ENCODE results near the gene NTRK2. TPM values are rescaled to one million over a fixed set of nuclear protein-coding genes. Genes with fewer than 3 reads are reported as not detected.

Gene NTRK2
- polyA plus RNA-seq, 1 donor, result 17.6 TPM

DNA sequence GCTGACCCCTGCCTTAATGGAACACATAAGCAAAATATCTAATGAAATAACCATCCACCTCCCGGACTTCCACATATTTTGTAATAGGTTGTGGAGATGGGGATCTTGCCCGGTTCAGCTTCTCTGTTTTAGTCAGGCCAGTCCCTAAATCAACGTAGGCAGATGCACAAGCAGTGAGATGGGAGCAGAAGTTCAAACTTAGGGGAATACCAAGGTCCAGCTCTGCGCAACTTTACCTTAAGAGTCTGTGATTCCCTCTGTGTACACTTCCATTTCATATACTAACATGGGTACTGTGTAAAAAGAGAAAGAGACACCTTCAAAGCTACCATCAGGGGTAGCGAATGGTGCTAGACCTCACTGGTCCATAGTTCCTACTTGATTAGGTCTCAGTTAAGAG is 110.9 kb downstream of the NTRK2 start:
- DNase-seq (ENCODE audit: low read depth), result no peak

GRCh38 chr9:84781458-84781857 is 111.9 kb downstream of the NTRK2 start:
- no peak for DNase-seq (ENCODE audit: low read depth)

DNA sequence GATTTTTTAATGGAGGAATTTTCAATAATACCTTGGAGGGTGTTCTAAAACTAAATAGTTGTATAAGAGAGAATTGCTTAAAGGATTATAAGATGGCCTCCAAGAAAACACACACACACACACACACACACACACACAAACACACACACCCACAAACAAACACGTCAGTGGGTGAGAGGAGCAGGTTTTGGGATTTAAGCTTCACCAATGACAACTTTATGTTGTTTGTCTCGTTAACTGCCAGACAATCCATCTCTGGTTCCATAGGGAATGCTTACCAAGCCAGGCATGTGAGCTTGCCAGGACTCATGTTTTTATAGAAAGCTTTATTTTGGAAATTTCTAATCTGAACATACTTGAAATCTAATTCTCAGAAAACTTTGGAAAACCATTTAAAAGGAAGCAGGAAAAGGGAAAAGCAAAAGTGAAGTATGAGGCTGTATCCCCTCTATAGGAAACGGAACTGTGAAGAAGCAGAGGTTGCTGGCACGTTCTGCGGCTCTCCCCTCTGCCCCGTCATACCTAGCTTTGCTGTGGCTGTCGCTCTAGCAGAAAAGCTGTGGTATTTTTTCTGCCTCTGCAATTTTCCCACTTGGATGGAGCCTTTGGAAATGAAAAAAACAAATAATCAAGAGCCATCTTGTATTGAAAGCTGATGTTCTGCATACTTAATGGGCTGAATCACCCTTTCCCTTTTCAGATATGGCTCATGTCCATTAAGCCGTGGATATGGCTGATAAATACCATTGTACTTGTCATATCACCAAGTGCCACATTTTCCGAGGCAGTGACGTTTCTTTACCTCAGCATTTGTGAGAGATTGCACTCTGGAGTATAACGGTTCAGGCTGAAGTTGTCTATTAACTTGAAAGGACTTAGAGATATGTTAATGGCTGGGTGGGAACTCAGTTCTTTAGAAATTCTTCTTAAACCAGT is 112.7 kb downstream of the NTRK2 start:
- DNase-seq (ENCODE audit: low read depth), result no peak

GRCh38 chr9:84785792-84786547 is 116.4 kb downstream of the NTRK2 start:
- DNase-seq (ENCODE audit: low read depth), result no peak

DNA sequence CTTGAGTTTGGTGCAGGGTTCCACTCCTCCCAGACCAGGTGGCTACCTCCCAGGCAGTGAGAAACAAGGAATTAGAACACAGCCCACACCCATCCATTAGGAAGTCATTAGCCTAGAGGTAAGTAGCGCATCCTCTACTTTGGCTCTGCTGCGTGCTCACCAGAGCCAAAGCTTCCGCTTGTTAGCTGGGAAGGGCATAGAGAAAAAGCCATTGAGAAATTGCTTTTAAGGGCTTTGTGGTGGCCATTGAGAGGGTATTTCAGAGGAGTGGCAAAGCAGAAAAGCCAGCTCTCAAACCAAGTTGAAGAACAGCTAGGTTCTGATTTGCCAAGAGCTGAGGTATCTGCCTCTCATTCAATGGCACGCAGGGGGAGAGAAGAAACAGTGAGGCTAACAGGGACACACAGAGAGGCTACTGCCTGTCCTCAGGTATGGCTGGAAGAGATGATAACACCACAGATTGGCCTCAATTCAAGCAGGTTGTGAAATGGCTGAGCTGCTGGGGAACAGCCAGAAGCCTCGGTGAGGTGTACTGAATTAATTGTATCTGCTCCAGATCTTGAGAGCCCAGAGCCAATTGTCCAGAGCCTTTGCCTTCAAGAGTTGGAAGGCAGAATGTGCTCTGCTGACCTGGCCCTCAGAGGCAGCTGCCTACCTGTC is 119.4 kb downstream of the NTRK2 start:
- DNase-seq (ENCODE audit: low read depth), result no peak

GRCh38 chr9:84789463-84789830 is 119.9 kb downstream of the NTRK2 start:
- DNase-seq (ENCODE audit: low read depth), result no peak

DNA sequence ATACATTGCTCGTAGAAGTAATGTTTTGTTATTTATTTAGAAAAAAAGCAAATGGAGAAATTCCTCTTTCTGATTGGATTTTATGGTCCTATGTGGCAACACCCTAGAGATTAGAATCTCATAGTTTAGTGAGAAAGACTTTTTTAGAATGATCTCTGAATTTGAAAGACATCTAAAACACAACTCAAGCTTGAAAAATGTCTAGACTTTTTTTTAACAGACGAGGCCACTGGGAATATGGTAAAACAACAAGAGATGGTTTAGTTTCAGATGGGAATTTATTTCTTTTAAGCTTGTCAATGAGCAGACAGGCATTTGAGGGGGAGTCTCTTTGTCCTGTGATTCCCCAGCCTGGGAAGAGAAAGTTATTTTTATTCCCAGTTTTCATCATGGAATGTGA is 122.1 kb downstream of the NTRK2 start:
- DNase-seq (ENCODE audit: low read depth), result no peak

GRCh38 chr9:84793251-84793650 is 123.7 kb downstream of the NTRK2 start:
- no peak for DNase-seq (ENCODE audit: low read depth)

DNA sequence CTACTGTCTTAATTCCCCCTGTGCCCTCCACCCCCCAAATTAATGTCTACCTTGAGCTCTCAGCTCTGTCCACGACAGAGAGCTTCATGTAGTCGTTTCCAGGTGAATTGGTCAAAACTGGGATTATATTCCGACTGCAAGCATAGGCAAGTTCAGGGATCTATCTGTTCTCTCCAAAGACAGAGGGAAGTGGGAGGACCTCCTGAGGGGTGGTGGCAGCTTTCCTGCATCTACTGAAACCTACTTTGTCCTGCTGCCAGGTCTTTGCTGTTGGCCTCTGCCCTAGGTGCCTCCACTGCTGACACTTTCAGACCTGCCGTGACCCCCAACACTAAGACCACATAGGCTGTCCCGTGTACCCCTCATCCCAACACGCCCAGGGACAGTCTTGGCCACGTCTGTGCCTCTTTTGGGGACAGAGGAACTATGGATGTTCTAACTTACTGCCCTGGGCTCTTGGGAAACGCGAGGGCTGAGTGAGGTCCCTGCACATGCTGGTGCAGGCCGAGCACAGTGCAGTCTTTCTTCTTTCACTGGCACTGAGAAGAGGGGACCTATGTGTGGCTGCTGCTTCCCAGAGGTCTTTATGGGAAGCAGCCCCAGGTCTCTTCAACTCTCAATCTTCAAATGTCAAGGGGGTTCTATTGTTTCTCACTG is 125.6 kb downstream of the NTRK2 start:
- no peak for DNase-seq (ENCODE audit: low read depth)

DNA sequence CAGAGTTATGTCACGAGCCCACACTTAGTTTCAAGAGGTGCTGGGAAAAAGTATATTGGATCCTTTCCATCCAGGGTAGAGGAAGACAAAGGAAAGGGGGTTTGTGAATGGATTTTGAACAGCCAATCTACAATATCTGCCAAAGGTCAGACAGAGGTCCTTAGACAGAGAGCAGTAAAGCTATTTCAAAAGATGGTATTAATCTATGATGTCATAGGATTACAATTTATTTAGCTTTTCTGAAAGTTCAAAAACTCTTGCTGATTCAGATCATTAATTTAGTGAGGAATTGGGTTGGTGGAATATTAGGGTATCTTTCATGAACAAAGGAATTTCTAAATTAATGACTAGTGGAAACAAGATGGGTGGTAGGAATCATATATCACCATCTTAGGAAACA is 126.9 kb downstream of the NTRK2 start:
- DNase-seq (ENCODE audit: low read depth), result no peak

GRCh38 chr9:84799251-84799650 is 129.7 kb downstream of the NTRK2 start:
- no peak for DNase-seq (ENCODE audit: low read depth)

DNA sequence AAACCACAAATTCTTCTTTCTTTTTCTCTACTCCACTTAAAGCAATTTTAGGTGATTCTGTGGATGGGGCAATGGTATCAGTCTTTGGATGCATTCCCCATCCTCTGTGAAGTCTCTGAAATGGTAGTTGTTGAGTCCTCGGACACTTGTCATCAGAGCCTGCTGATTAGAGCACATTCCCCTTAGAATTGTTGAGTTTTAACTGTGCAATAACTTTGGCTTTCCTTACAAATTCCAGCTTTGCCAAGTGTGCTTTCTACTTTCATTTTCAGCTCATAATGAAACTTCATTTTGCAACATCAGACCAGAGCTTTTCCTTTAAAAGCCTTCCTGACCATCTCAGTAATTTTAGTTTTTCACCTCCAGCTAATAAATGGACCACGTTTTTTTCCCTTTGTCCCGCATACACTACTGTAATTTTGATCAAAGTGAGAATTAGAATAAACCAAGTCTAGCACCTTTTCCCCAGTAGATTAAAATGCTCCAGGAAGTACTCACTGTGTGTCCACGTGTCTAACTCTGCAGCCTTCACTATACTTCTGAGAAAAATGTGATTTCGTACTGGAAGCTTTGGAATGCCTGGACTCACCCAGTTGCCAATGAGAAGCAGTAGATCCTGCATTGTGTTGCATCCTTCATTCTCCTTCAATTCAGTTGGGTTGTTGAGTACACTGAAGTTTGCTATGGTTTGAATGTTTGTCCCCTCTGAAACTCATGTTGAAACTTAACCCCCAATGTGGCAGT is 135.6 kb downstream of the NTRK2 start:
- no peak for DNase-seq (ENCODE audit: low read depth)

GRCh38 chr9:84807431-84807830 is 137.9 kb downstream of the NTRK2 start:
- no peak for DNase-seq (ENCODE audit: low read depth)

GRCh38 chr9:84807870-84808390 is 138.4 kb downstream of the NTRK2 start:
- DNase-seq (ENCODE audit: low read depth), result no peak

GRCh38 chr9:84808416-84808815 is 138.9 kb downstream of the NTRK2 start:
- DNase-seq (ENCODE audit: low read depth), result no peak

GRCh38 chr9:84811072-84811750 is 141.7 kb downstream of the NTRK2 start:
- no peak for DNase-seq (ENCODE audit: low read depth)

- DNase-seq (ENCODE audit: low read depth), result no peak
Measured at GRCh38 chr9:84811751-84812074, 142.2 kb downstream of the NTRK2 start.

GRCh38 chr9:84812355-84812754 is 142.8 kb downstream of the NTRK2 start:
- no peak for DNase-seq (ENCODE audit: low read depth)

- DNase-seq (ENCODE audit: low read depth), result no peak
Measured at GRCh38 chr9:84812847-84813246, 143.3 kb downstream of the NTRK2 start.

DNA sequence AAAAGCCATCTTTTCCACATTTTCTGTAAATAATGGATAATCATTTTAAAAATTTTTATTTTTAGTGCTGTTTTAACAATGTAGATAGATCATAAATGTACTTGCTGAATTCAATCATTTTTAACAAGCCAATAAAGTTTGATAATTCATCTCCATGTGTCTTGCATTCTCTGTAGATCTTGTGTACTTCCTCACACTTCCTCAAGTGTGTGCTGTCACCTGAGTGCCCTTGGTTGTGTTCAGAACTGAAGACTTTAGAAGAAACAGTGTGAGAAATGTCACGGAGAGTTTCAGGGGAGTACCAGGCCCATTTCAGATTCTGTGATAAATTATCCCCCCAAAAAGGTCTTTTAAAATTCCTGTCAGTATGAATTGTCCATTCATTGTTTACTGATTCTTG is 146.0 kb downstream of the NTRK2 start:
- DNase-seq (ENCODE audit: low read depth), result no peak

DNA sequence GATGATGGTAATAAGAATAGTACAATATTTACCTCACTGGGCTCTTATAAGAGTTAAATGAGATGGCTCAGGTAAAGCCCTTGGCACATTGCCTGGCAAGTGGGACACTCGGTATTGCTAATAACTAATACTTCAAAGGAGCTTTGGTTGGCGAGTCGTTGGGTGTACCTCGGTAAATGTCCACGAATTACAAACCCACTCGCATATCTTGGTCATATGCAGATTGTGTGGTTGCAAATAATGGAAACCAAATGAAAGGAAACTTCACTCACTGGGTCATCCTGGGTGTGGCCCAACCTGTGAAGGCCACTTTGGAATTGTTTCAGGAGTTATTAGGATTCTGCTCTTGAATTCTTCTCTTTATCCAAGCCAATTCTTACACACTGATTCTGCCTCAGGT is 147.5 kb downstream of the NTRK2 start:
- no peak for DNase-seq (ENCODE audit: low read depth)
